OCI-LY1 (cell line): ENCODE results near the gene BCAR3.

Source experiments
- H2AFZ ChIP-seq: fragments of 200-600 bp; sonication (generic), shearing (Covaris generic); 2 replicates; pipeline ENCODE4 v1.6.0; 2014; ENCODE audit warnings: antibody characterized with exemption, mild to moderate bottlenecking, low read length
- H3F3A ChIP-seq: fragments of 200-600 bp; sonication (generic), shearing (Covaris generic); 2 replicates; pipeline ENCODE4 v1.6.0; 2014; ENCODE audit warnings: mild to moderate bottlenecking, antibody characterized with exemption, low read length, moderate library complexity; ENCODE audit not compliant: insufficient read depth
- H3K27ac ChIP-seq: fragments of 200-600 bp; sonication (generic); 2 replicates; pipeline ENCODE4 v1.5.1; 2014; ENCODE audit warnings: low read length, mixed run types, mild to moderate bottlenecking, low read depth; ENCODE audit not compliant: poor library complexity, severe bottlenecking
- H3K27me3 ChIP-seq: fragments of 200-600 bp; sonication (generic); 2 replicates; pipeline ENCODE4 v1.6.0; 2014; ENCODE audit warnings: antibody characterized with exemption, mild to moderate bottlenecking, low read length, moderate library complexity; ENCODE audit not compliant: insufficient read depth
- H3K36me3 ChIP-seq: fragments of 200-600 bp; sonication (generic); 2 replicates; pipeline ENCODE4 v1.6.1; 2014; ENCODE audit warnings: mild to moderate bottlenecking, antibody characterized with exemption, low read length, moderate library complexity, mixed read lengths; ENCODE audit not compliant: insufficient read depth
- H3K4me1 ChIP-seq: fragments of 200-600 bp; sonication (generic); 2 replicates; pipeline ENCODE4 v1.5.1; 2014; ENCODE audit warnings: mild to moderate bottlenecking, low read length, moderate library complexity; ENCODE audit not compliant: insufficient read depth, severe bottlenecking
- H3K4me2 ChIP-seq: fragments of 200-600 bp; sonication (generic), shearing (Covaris generic); 2 replicates; pipeline ENCODE4 v1.6.1; 2014; ENCODE audit warnings: low read length
- H3K4me3 ChIP-seq: fragments of 200-600 bp; sonication (generic); 2 replicates; pipeline ENCODE4 v1.5.1; 2014; ENCODE audit warnings: low read length, low read depth, mild to moderate bottlenecking, mixed read lengths; ENCODE audit not compliant: poor library complexity, severe bottlenecking
- H3K79me2 ChIP-seq: fragments of 200-600 bp; shearing (Covaris generic); 2 replicates; pipeline ENCODE4 v1.6.1; 2016; ENCODE audit warnings: mixed run types, low read length, mixed read lengths; ENCODE audit not compliant: insufficient read depth
- H3K9ac ChIP-seq: fragments of 200-600 bp; sonication (generic), shearing (Covaris generic); 2 replicates; pipeline ENCODE4 v1.6.1; 2014; ENCODE audit warnings: mild to moderate bottlenecking, low read length, mixed read lengths
- H3K9me2 ChIP-seq: fragments of 200-600 bp; sonication (generic), shearing (Covaris generic); 2 replicates; pipeline ENCODE4 v1.6.1; 2014; ENCODE audit warnings: low read depth, mild to moderate bottlenecking, low read length, mixed read lengths
- H3K9me3 ChIP-seq: fragments of 200-600 bp; shearing (Covaris generic); 2 replicates; pipeline ENCODE4 v1.6.1; 2014; ENCODE audit warnings: low read length, mixed read lengths
- H4K20me1 ChIP-seq: fragments of 200-600 bp; sonication (generic), shearing (Covaris generic); 2 replicates; pipeline ENCODE4 v1.6.0; 2016; ENCODE audit warnings: mild to moderate bottlenecking, low read length; ENCODE audit not compliant: insufficient read depth
- EZH2 ChIP-seq: fragments of 200-600 bp; sonication (generic), shearing (Covaris generic); IDR thresholded peaks from 2 replicates; pipeline ENCODE4 v1.8.0; 2017; ENCODE audit warnings: borderline replicate concordance, mixed run types, mild to moderate bottlenecking, antibody characterized with exemption, low read length, moderate library complexity, mixed read lengths
- TF ChIP-seq, protein P1 (sequence below): fragments of 200-600 bp; sonication (generic), shearing (Covaris generic); IDR thresholded peaks from 2 replicates; pipeline ENCODE4 v1.5.1; 2017; ENCODE audit warnings: mild to moderate bottlenecking, antibody characterized with exemption, low read length, moderate library complexity, mixed read lengths

Gene BCAR3

DNA sequence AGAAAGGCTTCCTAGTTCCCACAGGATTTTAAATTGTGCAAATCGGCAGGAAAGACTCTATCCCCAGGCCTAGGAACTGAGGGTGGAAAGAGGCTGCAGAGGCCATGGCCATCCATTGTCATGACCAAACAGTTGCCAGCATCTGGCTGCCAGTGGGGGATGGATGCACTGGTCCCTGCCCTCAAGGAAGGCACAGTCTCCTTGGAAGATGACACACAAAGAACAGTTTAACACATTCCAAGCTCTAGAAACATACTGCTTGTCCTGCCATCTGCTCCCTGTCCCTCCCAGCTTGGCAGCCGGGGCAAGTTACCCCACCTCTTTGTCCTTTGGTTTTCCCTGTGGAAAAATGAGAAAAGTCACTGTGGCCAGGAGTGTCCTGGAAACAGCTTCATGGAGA lies 83.2 kb downstream of the BCAR3 start:
- H3K9me3 ChIP-seq = no peaks in the 10 kb centered on the region
- H3K27me3 ChIP-seq = no peaks in the 10 kb centered on the region
- H3K4me1 ChIP-seq = no peaks in the 10 kb centered on the region
- H3F3A ChIP-seq = no peaks in the 10 kb centered on the region
- H2AFZ ChIP-seq = no peak overlapping the region
- no peaks in the 10 kb centered on the region for H4K20me1 ChIP-seq
- no peak overlapping the region for H3K9ac ChIP-seq
- TF ChIP-seq, protein P1, sequence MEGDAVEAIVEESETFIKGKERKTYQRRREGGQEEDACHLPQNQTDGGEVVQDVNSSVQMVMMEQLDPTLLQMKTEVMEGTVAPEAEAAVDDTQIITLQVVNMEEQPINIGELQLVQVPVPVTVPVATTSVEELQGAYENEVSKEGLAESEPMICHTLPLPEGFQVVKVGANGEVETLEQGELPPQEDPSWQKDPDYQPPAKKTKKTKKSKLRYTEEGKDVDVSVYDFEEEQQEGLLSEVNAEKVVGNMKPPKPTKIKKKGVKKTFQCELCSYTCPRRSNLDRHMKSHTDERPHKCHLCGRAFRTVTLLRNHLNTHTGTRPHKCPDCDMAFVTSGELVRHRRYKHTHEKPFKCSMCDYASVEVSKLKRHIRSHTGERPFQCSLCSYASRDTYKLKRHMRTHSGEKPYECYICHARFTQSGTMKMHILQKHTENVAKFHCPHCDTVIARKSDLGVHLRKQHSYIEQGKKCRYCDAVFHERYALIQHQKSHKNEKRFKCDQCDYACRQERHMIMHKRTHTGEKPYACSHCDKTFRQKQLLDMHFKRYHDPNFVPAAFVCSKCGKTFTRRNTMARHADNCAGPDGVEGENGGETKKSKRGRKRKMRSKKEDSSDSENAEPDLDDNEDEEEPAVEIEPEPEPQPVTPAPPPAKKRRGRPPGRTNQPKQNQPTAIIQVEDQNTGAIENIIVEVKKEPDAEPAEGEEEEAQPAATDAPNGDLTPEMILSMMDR = no peak
- TF ChIP-seq EZH2 = no peak
- H3K27ac ChIP-seq = no peak overlapping the region
- H3K4me2 ChIP-seq = no peak overlapping the region
- no peak overlapping the region for H3K4me3 ChIP-seq
- no peaks in the 10 kb centered on the region for H3K9me2 ChIP-seq
- H3K36me3 ChIP-seq = no peaks in the 10 kb centered on the region
- H3K79me2 ChIP-seq = no peaks in the 10 kb centered on the region

DNA sequence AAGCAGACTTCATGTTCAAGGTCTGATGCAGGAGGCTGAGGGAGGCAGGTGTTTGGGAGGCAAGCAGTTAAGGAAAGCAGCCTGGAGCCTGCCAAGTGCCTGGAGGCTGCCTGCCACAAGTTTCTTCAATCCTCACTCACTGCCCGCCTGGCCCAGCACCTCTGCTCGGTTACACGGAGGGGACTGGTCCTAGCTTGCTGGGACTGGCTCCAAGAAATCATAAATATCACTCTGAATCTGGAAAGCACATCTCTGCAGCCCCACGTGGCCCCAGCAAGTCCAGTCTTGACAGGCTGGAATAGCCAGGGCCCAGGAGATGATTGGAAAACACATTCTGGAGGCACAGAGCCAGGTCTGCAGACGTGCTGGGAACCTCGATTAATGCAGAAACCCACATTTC lies 83.9 kb downstream of the BCAR3 start:
- Histone ChIP-seq H3K27ac (no peak overlapping the region), H3K36me3 (no peaks in the 10 kb centered on the region), H3K9me3 (no peaks in the 10 kb centered on the region), H3K79me2 (no peaks in the 10 kb centered on the region), H3K9ac (no peak overlapping the region), H3K4me1 (no peaks in the 10 kb centered on the region), H4K20me1 (no peaks in the 10 kb centered on the region), H3K4me2 (no peak overlapping the region), H3K9me2 (no peaks in the 10 kb centered on the region), H2AFZ (no peak overlapping the region), H3K27me3 (no peaks in the 10 kb centered on the region), H3F3A (no peaks in the 10 kb centered on the region), H3K4me3 (no peak overlapping the region)
- no peak for TF ChIP-seq EZH2
- TF ChIP-seq, protein P1 = no peak

DNA sequence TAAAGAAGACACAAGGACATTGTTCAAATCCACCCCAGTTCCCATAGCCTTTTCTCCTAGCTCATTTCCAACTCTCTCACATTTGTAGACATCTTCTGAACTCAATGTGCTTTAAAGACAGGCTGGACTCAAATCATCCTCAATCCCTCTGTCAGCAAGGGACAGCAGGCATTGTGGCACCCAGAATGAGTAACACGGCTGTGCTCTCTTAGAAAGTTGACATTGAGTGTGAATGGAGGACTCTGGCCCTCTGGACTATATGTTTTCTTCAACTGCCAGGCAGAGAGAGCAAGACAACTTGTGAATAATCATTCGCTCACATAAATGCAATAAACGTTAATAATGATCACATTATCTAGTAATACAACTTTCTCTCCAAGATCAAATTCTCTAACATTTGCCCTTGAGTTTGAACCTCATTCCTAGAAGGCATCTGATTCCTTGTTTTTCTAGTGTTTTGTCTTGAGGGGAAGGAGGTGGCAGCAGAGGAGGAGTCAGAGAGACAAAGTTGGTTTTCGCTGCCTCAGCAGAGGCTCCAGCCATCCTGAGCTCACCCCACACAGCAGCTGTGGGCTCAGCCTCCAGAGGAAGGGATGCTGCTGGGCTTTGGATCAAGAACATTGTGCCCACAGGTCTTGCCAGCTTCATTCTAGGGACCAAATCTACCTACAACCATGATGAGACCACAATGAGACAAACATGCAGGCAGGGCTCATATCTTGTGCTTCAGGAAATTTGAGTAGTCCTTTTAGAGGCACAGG lies 85.1 kb downstream of the BCAR3 start:
- H3K9me2 ChIP-seq = no peaks in the 10 kb centered on the region
- H3K4me3 ChIP-seq = no peak overlapping the region
- no peak overlapping the region for H3K4me2 ChIP-seq
- H3K36me3 ChIP-seq = no peaks in the 10 kb centered on the region
- no peak overlapping the region for H3K9ac ChIP-seq
- H3F3A ChIP-seq = no peaks in the 10 kb centered on the region
- no peak overlapping the region for H2AFZ ChIP-seq
- TF ChIP-seq, protein P1 = no peak
- no peak for TF ChIP-seq EZH2
- peaks cover 5% of the 10 kb centered on the region for H3K4me1 ChIP-seq
- H4K20me1 ChIP-seq = no peaks in the 10 kb centered on the region
- H3K27ac ChIP-seq = no peak overlapping the region
- no peaks in the 10 kb centered on the region for H3K79me2 ChIP-seq
- no peaks in the 10 kb centered on the region for H3K27me3 ChIP-seq
- no peaks in the 10 kb centered on the region for H3K9me3 ChIP-seq
